Effector CD4-positive, alpha-beta T cell (primary cell): ENCODE data around the gene ABHD15.
"Not testable (repeated sequence)": the region's sequence is repeated elsewhere in the genome, so short reads cannot be mapped to it uniquely, and the experiment has no call there.

ENCODE experiments used
- DNase-seq: peaks from one replicate; pipeline ENCODE4 v3.0.0-alpha.2; 2020

The ABHD15 gene

DNA sequence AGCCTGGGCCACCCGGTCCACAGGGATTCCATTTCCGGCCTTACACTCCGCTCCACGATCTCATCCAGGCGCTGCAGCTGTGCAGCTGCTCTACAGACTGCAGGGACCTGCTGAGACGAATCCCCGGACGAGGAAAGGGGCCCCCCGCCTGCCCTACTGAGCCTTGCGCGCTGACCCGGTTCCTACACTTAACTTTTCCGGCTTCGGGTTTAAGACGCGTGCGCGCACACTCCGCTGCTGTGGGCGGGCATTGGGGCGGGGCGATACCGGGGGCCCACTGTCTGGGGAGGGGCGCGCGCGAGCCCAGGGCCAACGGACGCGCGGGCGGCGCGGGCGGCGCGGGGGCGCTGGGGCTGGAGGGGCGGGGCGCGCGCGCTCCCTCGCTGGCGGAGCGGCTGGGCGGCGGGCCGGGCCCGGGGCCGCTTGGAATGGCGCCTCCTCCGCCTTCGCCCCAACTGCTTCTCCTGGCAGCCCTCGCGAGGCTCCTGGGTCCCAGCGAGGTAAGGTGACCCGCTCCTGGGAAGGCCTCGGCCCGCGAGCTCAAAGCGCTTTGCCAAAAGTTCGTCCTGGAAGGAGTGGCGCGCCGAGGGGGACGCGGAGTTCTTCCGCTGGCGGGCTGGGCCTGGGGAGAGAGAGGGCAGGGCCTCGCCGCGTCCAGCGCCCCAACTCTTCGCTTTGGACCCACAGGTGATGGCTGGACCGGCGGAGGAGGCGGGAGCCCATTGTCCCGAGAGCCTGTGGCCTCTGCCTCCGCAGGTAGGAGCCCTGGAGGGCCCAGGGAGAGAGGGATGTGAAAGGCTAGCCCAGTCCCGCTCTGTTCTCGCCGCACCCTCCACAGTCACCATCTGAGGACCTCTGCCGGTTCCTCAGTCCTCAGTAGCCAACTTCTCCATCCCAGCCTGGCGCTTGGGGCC lies 1.8 kb upstream of the ABHD15 start, which contains the start of gene TP53I13:
Gene TP53I13, plus strand, starts transcription at position 371 of the 914 bp plus-strand sequence. Its CDS starts 58 bp downstream, at position 429.
- peak; percentile 80 for DNase-seq

GRCh38 chr17:29567554-29568330 lies 905 bp upstream of the ABHD15 start:
- peak; percentile 64 for DNase-seq

DNA sequence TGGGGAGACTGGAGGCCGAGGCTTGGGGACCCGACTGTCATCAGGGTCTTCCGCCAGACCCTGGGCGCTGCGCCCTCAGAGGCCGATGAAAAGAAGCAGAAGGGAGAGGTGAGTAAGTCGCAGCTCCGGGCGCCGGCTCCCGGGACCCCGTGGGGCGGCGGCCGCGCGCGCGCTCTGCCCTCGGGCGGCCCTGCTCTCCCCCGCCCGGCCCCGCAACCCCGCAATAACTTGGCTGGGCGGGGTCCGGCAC lies 392 bp upstream of the ABHD15 start:
- DNase-seq, result no peak

GRCh38 chr17:29565643-29566472 lies 979 bp downstream of the ABHD15 start:
- DNase-seq, result peak; percentile 30

- DNase-seq, result no peak
These were observed 3.0 kb downstream of the ABHD15 start for GRCh38 chr17:29563816-29564215.

- DNase-seq, result no peak
These were observed 4.2 kb downstream of the ABHD15 start for GRCh38 chr17:29562615-29563014.

DNA sequence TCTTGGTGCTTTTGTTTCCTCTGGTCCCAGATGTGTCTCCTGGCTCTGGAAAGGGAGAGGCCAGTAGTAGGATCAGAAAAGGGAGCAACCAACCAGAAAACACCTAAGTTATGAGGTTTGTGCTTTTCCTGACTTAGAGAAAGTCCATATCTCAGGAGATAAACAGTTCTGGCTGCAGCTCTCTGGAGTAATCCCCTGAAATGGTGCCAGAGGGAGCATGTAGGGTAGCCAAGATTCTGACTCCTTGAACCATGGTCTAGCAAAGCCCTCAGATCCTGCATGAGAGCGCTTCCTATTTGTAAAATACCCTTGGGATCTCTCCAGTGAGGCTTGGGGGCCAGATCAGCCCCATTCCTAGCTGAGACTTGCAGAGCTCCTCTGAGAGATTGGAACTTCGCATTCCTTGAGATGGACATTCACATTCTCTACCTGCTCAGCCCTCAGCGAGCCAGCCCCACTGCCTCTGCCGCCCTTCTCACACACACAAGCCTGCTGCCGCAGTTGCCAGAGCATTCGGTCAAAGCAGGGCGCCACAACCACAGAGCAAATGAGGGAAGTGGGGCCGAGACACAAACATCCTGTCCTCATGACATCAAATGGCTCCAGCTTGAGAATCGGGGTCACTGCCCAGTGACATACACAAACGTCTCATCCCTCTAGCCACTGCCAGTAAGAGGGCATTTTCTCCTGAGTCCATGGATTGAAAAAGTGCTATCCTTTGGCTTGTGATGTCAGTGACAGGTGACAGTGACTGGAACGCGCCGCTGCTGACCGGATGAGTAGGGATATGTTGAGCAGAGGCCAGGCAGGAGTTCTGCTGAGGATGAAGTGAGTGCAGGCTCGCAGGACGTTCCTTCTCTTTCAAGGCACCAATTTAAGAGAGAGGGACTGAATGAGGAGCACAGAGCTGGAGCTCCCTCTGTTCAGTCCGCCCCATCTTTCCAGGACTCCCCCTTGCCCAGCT lies 5.0 kb downstream of the ABHD15 start:
- no peak for DNase-seq

DNA sequence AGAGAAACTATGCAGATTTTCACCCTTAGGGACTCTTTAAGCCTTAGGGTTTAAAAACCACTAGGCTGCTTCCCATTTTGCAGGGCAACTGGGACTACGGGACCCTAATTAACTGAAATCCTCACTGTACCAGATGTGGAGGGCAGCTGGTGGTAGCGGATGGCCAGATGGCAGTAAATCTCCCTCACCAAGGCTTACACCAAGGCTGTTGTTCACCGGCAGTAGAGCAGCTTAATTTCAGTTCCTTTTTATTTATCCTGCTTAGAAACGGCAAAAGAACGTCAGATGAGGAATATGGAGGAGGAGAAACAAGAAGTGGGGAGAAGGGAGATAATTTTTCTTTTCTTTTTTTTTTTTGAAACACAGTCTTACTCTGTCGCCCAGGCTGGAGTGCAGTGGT lies 6.5 kb downstream of the ABHD15 start:
- no peak for DNase-seq

GRCh38 chr17:29559640-29560039 lies 7.2 kb downstream of the ABHD15 start:
- no peak for DNase-seq

DNA sequence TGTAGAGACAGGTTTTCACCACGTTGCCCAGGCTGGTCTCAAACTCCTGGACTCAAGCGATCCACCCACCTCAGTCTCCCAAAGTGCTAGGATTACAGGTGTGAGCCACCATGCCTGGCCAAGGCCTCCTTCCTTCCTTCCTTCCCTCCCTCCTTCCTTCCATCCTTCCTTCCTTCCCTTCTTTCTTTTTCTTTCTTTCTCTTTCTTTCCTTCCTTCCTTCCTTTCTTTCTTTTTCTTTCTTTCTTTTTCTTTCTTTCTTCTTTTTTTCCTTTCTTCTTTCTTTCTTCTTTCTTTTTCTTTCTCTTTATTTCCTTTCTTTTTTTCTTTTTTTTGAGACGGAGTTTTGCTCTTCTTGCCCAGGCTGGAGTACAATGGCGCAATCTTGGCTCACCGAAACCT lies 8.7 kb downstream of the ABHD15 start:
- not testable (repeated sequence) for DNase-seq

- DNase-seq, result no peak
These were observed 9.1 kb downstream of the ABHD15 start for GRCh38 chr17:29557739-29558116.

DNA sequence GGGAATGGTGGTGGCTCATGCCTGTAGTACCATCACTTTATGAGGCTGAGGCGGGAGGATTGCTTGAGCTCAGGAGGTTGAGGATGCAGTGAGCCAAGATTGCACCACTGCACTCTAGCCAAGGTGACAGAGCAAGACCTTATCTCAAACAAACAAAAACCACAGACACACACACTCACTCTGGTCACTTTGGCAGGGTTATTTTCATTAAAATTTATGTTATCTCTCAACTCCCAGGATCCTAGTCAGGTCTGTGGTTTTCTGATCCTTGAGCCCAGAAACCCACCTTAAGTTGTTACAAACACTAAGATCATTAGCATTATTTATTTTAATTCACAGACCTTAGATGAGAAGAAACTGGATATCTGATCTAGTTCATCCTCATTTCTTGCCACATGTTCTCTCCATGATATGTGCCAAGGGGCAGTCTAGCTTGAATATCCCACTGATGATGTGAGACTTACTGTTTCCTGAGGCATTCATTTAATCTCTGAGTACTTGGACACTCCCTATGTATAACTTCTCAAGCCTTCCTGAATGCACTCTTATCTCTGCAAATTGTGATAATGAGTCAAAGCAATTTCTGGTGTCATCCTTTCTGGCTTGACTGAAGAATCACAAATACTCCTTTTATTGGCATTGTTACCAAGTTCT lies 9.6 kb downstream of the ABHD15 start:
- DNase-seq, result no peak

DNA sequence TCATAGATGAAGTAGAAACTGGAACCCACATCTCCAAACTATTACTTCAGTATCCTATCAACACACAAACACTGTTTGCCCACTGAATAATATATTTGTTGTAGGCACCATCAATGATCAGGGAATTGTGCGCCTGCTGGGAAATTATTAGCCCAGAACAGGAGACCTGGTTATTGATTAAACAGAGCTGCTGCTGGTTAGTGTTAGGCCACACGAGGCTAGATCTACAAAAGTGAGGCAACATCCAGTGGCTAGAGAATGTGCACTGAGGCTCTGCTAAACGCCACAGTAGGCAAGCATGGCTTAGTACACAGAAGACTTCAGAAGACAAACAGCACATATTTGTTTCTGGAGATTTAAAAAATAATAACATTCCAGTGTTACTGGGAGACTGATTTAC lies 11.0 kb downstream of the ABHD15 start:
- DNase-seq, result no peak

DNA sequence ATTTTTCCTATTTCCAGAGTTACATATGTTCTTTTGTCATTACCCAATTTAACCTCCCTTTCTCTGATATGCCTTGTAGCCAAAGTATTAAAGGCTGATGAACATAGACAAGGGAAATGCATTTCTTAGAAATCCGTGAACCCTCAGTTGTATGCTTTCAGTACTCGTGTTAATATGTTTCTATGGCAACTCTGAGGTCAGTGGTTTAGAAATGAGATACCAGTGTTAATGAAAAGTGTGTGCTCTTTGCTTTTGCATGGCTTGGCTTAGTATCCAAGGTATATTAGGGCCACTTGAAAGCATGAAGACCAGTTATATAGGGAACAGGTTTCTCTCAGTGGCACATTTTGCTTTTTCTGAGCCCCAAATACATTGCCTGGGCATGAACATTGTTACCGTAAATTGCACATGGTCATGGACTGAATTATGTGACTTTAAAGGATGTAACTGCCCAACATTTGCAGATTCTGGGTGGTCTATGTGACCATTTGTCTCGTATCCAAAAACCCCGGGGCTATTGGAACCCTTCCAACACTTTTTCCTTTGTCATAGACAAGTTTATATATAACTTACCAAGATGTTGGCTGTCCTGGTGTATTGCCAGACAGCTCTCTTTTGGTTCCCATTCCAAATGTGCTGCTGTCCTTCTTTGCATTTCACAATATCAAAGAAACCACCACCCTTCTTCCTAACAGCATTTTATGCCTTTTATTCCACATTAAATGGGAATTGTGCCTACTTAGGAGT lies 17.5 kb downstream of the ABHD15 start:
- DNase-seq, result no peak

GRCh38 chr17:29546830-29547229 lies 20.0 kb downstream of the ABHD15 start:
- DNase-seq, result no peak

DNA sequence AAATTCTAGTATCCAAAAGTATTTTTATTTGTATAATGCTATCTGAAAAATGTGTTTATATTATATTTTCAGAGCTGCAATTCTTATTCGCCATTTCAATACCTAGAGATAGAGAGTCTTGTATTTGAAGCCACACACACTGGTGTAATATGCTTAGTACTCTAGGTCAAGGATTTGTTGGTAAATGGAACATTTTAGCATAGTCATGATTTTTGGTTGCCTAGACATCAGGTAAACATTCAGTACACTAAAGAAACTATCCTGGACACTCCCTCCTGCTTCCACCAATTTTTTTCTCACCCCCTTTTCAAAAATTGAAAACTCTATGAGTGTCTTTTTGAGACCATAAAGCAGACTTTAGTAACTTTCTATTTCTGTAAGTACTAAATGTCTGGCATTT lies 20.8 kb downstream of the ABHD15 start:
- no peak for DNase-seq

GRCh38 chr17:29544066-29544465 lies 22.8 kb downstream of the ABHD15 start:
- DNase-seq, result no peak

DNA sequence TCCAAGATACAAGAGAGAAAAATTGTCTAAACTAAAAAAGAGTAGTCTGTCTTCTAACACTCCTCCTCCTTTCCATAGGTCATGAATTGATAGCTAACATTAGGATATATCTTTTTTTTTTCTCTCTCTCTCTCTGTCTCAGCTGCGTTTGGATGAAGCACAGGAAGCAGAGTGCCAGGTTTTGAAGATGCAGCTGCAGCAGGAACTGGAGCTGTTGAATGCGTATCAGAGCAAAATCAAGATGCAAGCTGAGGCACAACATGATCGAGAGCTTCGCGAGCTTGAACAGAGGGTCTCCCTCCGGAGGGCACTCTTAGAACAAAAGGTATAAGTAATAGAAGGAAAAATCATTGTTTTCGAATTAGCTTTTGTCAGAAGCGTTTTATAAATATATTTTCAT lies 32.9 kb downstream of the ABHD15 start:
- DNase-seq, result no peak

GRCh38 chr17:29526322-29526721 lies 40.5 kb downstream of the ABHD15 start:
- no peak for DNase-seq

DNA sequence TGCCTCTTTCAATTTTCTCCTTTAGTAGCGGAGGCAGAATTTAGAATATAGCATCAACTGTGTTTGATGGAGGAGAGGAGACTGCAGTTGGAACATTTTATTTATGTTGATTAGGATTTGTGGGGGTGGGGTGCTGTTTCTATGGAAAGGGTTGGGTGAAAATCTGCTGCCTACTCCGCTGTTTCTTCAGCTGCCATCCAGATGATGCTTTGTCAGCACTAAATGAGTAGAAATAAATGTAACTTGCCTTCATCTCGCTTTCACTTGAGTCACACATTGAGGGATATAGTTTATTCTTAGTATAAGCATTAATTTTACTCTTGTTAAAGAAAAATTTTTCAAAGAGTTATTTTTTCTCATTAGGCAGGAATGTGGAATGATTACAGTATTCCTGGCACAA lies 42.1 kb downstream of the ABHD15 start:
- no peak for DNase-seq

- DNase-seq, result no peak
These were observed 48.5 kb downstream of the ABHD15 start for GRCh38 chr17:29518359-29518758.
